Testis (tissue), 3 donors: Measurements from ENCODE around the gene RPL10. TPM values are rescaled to one million over a fixed set of nuclear protein-coding genes. Genes with fewer than 3 reads are reported as not detected.
"Not testable (repeated sequence)": the region's sequence is repeated elsewhere in the genome, so short reads cannot be mapped to it uniquely, and the experiment has no call there.

Experiments
- DNase-seq: peaks from one replicate; pipeline ENCODE4 v3.0.0-alpha.2; 2019
- H3K27ac ChIP-seq, 2 donors: fragments of 200-600 bp; sonication (generic); one replicate each; pipeline ENCODE4 v1.5.1; 2019
- H3K27me3 ChIP-seq: fragments of 200-600 bp; sonication (generic); one replicate; pipeline ENCODE4 v1.5.1; 2019
- H3K36me3 ChIP-seq: fragments of 200-600 bp; sonication (generic); one replicate; pipeline ENCODE4 v1.5.1; 2017; ENCODE audit warnings: low read depth; ENCODE audit errors: missing control alignments
- H3K4me1 ChIP-seq: fragments of 200-600 bp; sonication (generic); one replicate; pipeline ENCODE4 v1.5.1; 2019
- H3K4me3 ChIP-seq, 2 donors: fragments of 200-600 bp; sonication (generic); one replicate each; pipeline ENCODE4 v1.5.1; 2017 to 2019
- H3K9me3 ChIP-seq: fragments of 200-600 bp; sonication (generic); one replicate; pipeline ENCODE4 v1.5.1; 2017
- POLR2A ChIP-seq: fragments of 450-650 bp; IDR thresholded peaks from one replicate; pipeline ENCODE4 v1.6.1; 2017; ENCODE audit warnings: antibody characterized with exemption, mild to moderate bottlenecking, moderate library complexity
- WGBS, 2 donors: methylation state at CpG; one replicate each; pipeline ENCODE4 v1.1.5; 2018; 5-methylcytosine and 5-hydroxymethylcytosine counted together
- intact Hi-C: fragments of 100-400 bp; cut with DNase I; formaldehyde crosslinking; loops from one replicate; pipeline ENCODE4 v1.15.1; 2023; ENCODE audit warnings: low total_unique reads
- polyA plus RNA-seq: library from polyadenylated mRNA; stranded (reverse); fragments of 350-450 nt; fragmentation: Illumina TruSeq; extraction: RNeasy Lipid Tissue Mini Kit (QIAGEN cat#74804); gene quantifications from one replicate; pipeline ENCODE4 v1.2.3, GENCODE V29; 2014; ENCODE audit warnings: low read depth, low replicate concordance; ENCODE audit not compliant: insufficient read depth
- total RNA-seq, 2 donors: library from RNA; depleted of rRNA; stranded (reverse); fragments of >200 nt; gene quantifications; one replicate each; pipeline ENCODE4 v1.2.3, GENCODE V29; 2016
- TF ChIP-seq, protein P1 (sequence below), 3 experiments: fragments of 450-650 bp in 2 of 3; fragments of 200-600 bp in 1 of 3; sonication (generic) in 1 of 3; IDR thresholded peaks; one replicate each; pipeline ENCODE4 v1.5.1; 2016 to 2019; ENCODE audit warnings: antibody characterized with exemption in 3 of 3, mild to moderate bottlenecking in 2 of 3, moderate library complexity in 1 of 3

The RPL10 gene
- total and polyA plus RNA-seq, 3 donors from 2014 or later, result 925 to 1,913 (median 1,423) TPM

DNA sequence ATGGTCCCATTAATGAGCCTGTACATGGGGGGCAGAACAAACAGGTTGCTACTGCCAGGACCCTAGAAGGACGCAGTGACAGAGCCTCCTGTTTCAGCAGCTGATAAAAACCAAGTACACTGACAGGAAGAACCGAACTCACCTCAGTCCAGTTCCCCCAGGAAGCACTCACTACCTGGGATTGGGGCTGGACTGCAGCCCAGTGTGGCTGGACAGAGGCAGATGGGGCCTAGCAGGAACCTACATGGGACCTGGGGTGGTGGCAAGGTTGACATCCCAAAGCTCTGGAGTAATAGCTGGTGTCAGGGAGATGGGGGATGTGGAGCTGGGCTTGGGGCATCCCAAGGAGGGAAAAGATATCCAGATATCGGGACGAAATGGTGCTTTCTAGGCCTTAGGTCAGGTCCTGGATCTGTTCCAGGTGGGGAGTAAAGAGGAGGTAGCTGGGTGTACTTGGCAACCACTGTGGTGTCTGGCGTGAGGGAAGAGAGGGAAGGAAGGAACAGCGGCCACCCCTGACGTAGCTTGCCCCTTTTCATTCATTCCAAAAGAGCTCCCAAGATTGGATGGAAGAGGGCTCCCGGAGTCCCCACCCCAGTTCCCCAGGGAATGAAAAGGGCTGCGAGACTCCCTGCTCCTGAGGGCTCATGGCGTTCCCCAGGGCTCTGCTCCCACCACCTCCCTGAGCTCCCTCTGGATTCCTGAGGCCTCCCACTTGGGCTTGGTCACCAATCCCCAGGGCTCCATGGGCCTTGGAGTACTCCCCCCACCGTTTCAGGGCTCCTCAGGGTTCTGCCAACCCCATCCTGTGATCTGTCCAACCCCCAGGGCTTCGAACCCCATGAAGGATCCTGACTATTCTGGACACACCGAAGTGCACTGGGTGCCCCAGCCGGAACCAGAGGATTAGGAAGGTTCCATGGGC, 14.6 kb upstream of the RPL10 start:
- H3K4me3 ChIP-seq, result no peak overlapping the region
- TF ChIP-seq, protein P1, sequence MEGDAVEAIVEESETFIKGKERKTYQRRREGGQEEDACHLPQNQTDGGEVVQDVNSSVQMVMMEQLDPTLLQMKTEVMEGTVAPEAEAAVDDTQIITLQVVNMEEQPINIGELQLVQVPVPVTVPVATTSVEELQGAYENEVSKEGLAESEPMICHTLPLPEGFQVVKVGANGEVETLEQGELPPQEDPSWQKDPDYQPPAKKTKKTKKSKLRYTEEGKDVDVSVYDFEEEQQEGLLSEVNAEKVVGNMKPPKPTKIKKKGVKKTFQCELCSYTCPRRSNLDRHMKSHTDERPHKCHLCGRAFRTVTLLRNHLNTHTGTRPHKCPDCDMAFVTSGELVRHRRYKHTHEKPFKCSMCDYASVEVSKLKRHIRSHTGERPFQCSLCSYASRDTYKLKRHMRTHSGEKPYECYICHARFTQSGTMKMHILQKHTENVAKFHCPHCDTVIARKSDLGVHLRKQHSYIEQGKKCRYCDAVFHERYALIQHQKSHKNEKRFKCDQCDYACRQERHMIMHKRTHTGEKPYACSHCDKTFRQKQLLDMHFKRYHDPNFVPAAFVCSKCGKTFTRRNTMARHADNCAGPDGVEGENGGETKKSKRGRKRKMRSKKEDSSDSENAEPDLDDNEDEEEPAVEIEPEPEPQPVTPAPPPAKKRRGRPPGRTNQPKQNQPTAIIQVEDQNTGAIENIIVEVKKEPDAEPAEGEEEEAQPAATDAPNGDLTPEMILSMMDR (IDR thresholded peaks at IDR 0.05), result no peak
- TF ChIP-seq POLR2A, result no peak
- no peaks in the 10 kb centered on the region for H3K36me3 ChIP-seq
- intact Hi-C loops, result no loop called here
- WGBS, 2 donors, result 12 to 47% methylated on average over 3 to 13 of the region's 14 CpGs
- peaks cover 11% of the 10 kb centered on the region for H3K4me1 ChIP-seq
- H3K27ac ChIP-seq, result no peak overlapping the region
- no peaks in the 10 kb centered on the region for H3K9me3 ChIP-seq
- no peaks in the 10 kb centered on the region for H3K27me3 ChIP-seq
- no peak for DNase-seq

DNA sequence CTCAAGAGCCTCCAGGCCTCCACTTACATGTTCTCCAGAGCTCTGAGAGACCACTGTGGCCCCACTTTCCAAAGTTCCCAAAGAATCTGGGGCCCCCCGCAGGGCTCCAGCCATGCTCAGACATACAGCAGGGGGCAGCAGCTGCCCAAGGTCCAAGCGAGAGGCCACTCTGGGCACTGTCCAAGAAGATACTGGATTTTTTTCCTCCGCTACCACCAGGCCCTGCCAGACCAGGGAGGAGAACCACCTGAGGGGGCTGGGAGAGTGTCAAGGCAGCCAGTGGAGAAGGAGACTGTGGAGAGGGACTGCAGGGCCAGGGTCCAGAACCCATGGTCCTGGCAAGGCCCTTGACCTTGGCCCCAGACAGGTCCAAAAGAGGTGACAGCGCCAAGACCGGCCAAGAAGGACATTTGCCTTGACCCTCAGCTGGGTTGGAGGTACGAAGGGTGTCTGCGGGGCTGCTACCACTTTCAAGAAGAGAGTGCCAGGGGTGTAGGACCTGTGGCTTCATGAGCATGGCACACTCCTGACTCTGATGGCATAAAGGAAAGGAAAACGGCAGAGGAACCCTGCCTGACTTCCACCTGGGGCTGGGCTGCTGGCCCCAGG, 13.8 kb upstream of the RPL10 start:
- Histone ChIP-seq H3K4me1 (peaks cover 11% of the 10 kb centered on the region), H3K9me3 (no peaks in the 10 kb centered on the region), H3K36me3 (no peaks in the 10 kb centered on the region), H3K27ac (no peak overlapping the region), H3K27me3 (no peaks in the 10 kb centered on the region), H3K4me3 (no peak overlapping the region)
- DNase-seq, result peak; percentile 46
- intact Hi-C loops, result no loop called here
- TF ChIP-seq POLR2A, result no peak
- TF ChIP-seq, protein P1 (IDR thresholded peaks at IDR 0.05), result peak in 2 of 3 experiments; percentile 14 to 28
- WGBS, 2 donors, result 31% methylated on average over 7 of the region's 8 CpGs; no CpG with 5 or more reads in 1 of the 2 donors

DNA sequence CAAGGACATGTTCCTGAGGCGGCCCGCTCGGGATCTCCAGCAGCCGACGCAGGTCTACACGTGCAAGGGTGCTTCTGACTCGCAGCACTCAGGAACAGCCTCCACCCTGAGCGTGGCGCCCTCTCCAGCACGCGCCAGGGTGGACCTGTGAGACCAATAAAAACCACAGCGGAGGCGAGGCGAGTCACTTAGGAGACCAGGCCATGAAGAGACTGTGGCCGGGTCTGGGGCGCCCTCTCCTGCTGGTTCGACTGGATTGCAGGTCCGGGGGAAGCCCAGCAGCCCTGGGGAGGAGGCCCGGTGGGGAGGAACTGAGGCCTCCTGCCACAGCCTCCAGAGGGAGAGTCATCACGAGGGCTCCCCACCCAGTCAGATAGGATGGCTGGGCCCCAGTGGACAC, 10.1 kb upstream of the RPL10 start:
- no CpG with 5 or more reads among the region's 20 CpGs for WGBS, 2 donors

DNA sequence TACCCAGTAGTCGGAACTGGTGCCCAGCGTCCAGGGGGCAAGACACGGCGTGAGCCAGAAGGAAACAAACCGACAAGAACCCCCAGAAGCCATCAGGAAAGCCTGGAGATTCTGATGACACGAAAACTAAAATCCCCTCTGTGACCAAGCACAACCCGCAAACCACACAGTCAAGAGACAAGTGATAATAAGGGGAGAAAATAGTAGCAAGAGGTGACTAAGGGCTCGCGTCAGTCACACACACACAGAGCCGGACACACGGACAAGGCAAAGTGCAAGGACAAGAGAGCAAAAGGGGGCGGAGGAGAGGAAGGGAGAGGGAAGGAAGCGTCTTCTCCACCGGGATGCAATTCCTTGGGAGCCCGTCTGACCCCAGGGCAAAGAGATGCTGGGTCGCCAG, 9.5 kb upstream of the RPL10 start:
- DNase-seq, H3K9me3 ChIP-seq, H3K36me3 ChIP-seq, intact Hi-C loops, H3K27ac ChIP-seq, H3K27me3 ChIP-seq, H3K4me3 ChIP-seq, H3K4me1 ChIP-seq: not testable (repeated sequence)
- WGBS, 2 donors, result no CpG with 5 or more reads among the region's 16 CpGs

More for the DNA sequence above, 10.1 kb upstream of the RPL10 start:
- intact Hi-C loops, H3K27ac ChIP-seq, H3K9me3 ChIP-seq, DNase-seq, H3K36me3 ChIP-seq, H3K27me3 ChIP-seq, H3K4me3 ChIP-seq: not testable (repeated sequence)
- peaks cover 11% of the 10 kb centered on the region for H3K4me1 ChIP-seq

DNA sequence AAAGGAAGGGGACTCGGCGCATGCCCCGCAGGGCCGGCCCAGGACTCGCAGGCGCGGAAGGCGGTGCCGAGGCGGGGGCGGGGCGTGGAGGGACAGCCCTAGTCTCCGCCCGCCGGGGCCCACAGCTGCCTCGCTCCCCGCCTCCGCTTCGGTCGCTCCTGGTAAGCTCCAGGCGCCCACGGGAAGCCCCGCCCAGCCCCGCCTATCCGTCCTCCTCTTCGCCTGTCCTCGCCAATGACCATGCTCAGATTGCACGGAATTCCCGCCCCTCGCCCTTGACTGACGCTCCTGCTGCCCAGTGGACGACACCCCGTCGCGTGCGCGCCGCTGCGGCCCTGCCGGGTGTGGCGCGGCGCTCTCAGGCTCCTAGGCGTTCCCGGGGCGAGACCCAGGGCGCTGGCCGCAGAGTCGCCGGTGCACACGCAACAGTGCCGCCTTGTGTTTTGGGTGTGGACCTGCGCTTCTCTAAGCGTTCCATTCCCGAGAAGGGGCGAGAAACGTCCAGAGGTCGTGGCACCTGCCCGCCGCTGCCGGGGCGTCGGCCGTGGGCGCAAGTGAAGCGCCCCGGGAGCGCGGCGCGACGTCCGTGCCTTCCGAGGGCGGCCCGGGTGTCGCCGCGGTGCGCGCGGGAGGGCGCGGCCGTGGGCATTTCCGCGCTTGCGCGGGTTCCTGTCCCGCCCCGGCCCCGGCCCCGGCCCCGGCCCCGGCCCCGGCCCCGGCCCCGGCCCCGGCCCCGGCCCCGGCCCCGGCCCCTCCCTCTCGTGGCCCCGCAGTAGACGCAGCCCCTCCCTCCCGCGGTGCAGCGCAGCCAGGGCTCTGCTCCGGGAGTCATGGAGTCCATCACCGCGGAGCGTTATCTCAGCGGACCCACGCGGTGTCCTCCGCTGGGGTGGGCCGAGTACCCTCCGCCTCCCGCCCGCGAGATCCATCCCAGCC, 8.1 kb upstream of the RPL10 start:
- H3K36me3 ChIP-seq, H3K27me3 ChIP-seq, H3K27ac ChIP-seq, H3K9me3 ChIP-seq, intact Hi-C loops, DNase-seq, H3K4me3 ChIP-seq, H3K4me1 ChIP-seq: not testable (repeated sequence)
- 0% methylated on average over 11 of the region's 121 CpGs; no CpG with 5 or more reads in 1 of the 2 donors for WGBS, 2 donors

DNA sequence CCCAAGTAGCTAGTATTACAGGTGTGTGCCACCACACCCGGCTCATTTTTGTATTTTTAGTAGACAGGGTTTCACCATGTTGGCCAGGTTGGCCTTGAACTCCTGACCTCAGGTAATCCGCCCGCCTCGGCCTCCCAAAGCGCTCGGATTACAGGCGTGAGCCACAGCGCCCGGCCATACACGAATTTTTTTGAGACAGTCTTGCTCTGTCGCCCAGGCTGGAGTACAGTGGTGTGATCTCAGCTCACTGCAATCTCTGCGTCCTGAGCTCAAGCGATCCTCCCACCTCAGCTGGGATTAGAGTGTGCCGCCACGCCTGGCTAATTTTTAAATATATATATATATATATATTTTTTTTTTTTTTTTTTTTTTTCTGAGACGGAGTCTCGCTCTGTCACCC, 1.8 kb upstream of the RPL10 start:
- H3K27ac ChIP-seq, H3K4me1 ChIP-seq, H3K4me3 ChIP-seq, intact Hi-C loops, H3K36me3 ChIP-seq, DNase-seq, H3K9me3 ChIP-seq, H3K27me3 ChIP-seq: not testable (repeated sequence)
- WGBS, 2 donors, result 77 to 85% methylated on average over 9 to 17 of the region's 17 CpGs
